HFFc6 (cell line): Measurements from ENCODE around the gene CYP1A2. TPM values are rescaled to one million over a fixed set of nuclear protein-coding genes. Genes with fewer than 3 reads are reported as not detected.

Experiments
- DNase-seq: peaks from one replicate; pipeline ENCODE4 v3.0.0-alpha.2; 2018
- H3K27ac Mint-ChIP-seq: 2 replicates; pipeline ENCODE4 v1.8.0; 2020; ENCODE audit warnings: mild to moderate bottlenecking, mixed read lengths
- H3K27me3 Mint-ChIP-seq: 2 replicates; pipeline ENCODE4 v1.8.0; 2021; ENCODE audit warnings: mild to moderate bottlenecking, moderate library complexity, mixed read lengths; ENCODE audit not compliant: insufficient read depth
- H3K36me3 Mint-ChIP-seq: 2 replicates; pipeline ENCODE4 v1.8.0; 2021; ENCODE audit warnings: low read depth, mixed read lengths
- H3K4me1 Mint-ChIP-seq: 2 replicates; pipeline ENCODE4 v1.8.0; 2020; ENCODE audit warnings: low read depth, mixed read lengths
- H3K4me3 Mint-ChIP-seq: 2 replicates; pipeline ENCODE4 v1.8.0; 2020; ENCODE audit warnings: mild to moderate bottlenecking, moderate library complexity, mixed read lengths
- H3K9me3 Mint-ChIP-seq: 2 replicates; pipeline ENCODE4 v1.8.0; 2020; ENCODE audit warnings: mild to moderate bottlenecking, mixed read lengths
- CTCF ChIP-seq: fragments of 200-600 bp; sonication (generic); IDR thresholded peaks from 2 replicates; pipeline ENCODE4 v1.5.0; 2021; ENCODE audit warnings: antibody characterized with exemption, mild to moderate bottlenecking
- total RNA-seq, 6 experiments: library from RNA; stranded (reverse); fragmentation: NEBNext Ultra II Directional; extraction: Animal tissue kit (Norgen Biotek cat#: 25700); gene quantifications; 2 replicates in 1 of 6; 3 replicates in 5 of 6; pipeline ENCODE4 v1.2.3, GENCODE V29; 2021

CYP1A2 gene
- total RNA-seq, 6 experiments from 2014 or later, result not detected

- Mint-ChIP-seq H3K4me1 (peaks cover 17% of the 10 kb centered on the region), H3K4me3 (no peak overlapping the region), H3K27ac (no peak overlapping the region), H3K27me3 (peaks cover 8% of the 10 kb centered on the region), H3K36me3 (no peaks in the 10 kb centered on the region), H3K9me3 (no peaks in the 10 kb centered on the region)
- TF ChIP-seq CTCF, result no peak
- DNase-seq, result no peak
Observed at GRCh38 chr15:74773731-74774252, 25.1 kb downstream of the CYP1A2 start.

- Mint-ChIP-seq H3K36me3 (no peaks in the 10 kb centered on the region), H3K27ac (no peak overlapping the region), H3K9me3 (no peaks in the 10 kb centered on the region), H3K27me3 (peaks cover 5% of the 10 kb centered on the region), H3K4me1 (peaks cover 19% of the 10 kb centered on the region), H3K4me3 (no peak overlapping the region)
- no peak for TF ChIP-seq CTCF
- no peak for DNase-seq
Observed at GRCh38 chr15:74775132-74775562, 26.5 kb downstream of the CYP1A2 start.

GRCh38 chr15:74775894-74776293, 27.2 kb downstream of the CYP1A2 start:
- Mint-ChIP-seq H3K4me3 (no peak overlapping the region), H3K27ac (no peak overlapping the region), H3K36me3 (no peaks in the 10 kb centered on the region), H3K27me3 (peaks cover 6% of the 10 kb centered on the region), H3K9me3 (no peaks in the 10 kb centered on the region), H3K4me1 (peaks cover 26% of the 10 kb centered on the region)
- no peak for TF ChIP-seq CTCF
- DNase-seq, result no peak

- no peak for TF ChIP-seq CTCF
- Mint-ChIP-seq H3K4me3 (no peak overlapping the region), H3K4me1 (peaks cover 34% of the 10 kb centered on the region), H3K27me3 (peaks cover 6% of the 10 kb centered on the region), H3K9me3 (no peaks in the 10 kb centered on the region), H3K36me3 (no peaks in the 10 kb centered on the region), H3K27ac (no peak overlapping the region; the same call in 1 of the 2 replicates)
- no peak for DNase-seq
Observed at GRCh38 chr15:74776821-74777768, 28.4 kb downstream of the CYP1A2 start.

- Mint-ChIP-seq H3K4me3 (no peak overlapping the region), H3K9me3 (no peaks in the 10 kb centered on the region), H3K27me3 (peaks cover 5% of the 10 kb centered on the region), H3K36me3 (no peaks in the 10 kb centered on the region), H3K27ac (no peak overlapping the region), H3K4me1 (peaks cover 37% of the 10 kb centered on the region)
- no peak for DNase-seq
- no peak for TF ChIP-seq CTCF
Observed at GRCh38 chr15:74777769-74778598, 29.3 kb downstream of the CYP1A2 start.
